ENCODE data around the gene SRC. TPM values are rescaled to one million over a fixed set of nuclear protein-coding genes. Genes with fewer than 3 reads are reported as not detected.

SRC gene
- total and polyA plus RNA-seq, 2 of the 8 experiments (the other 6 are each of a cell fraction or from before 2014, with no cell fraction given): 27.6 to 28.8 TPM

DNA sequence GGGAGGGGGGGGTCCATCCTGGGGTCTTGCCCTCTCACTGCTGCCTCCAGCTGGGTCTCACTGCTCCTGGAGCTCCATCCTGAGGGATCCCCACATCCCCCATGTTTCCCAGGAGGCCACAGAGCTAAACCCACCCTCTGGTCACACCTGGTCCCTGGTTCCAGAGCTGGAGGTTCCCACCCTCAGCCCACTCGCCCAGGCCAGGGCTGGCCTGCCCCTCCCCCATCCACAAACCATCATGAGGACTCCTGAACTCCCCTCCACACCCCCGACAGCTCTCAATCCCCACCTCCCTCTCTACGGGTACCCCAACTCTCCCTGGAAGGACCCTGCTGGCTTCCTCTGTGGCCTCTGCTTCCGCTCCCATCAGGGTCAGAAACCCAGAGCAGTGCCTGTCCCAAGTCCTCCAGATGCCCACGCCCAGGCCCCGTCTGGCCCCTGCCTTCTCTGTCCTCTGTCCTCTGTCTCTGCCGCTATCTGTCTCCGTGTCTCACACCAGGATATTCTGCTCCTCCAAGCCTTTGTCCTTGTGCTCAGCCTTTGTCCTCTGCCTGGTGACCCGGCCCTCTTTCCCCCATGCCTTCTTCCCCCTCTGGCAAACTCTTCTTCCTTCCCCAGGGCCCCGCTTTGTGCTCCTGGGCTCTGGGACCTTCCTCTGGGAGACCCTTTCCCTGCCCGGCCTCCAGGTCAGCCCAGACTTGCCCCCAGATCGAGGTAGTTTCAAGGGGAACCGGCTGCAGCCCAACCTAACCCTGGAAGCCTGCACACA lies 74.0 kb downstream of the SRC start (continued):
- TF ChIP-seq E2F6 (IDR thresholded peaks at IDR 0.05): no peak
- no peak for TF ChIP-seq SRF (IDR thresholded peaks at IDR 0.05; ENCODE audit: low read depth, low read length)
- TF ChIP-seq SAP30 (IDR thresholded peaks at IDR 0.05; ENCODE audit: insufficient read depth, insufficient replicate concordance, low read length): no peak
- no peak for TF ChIP-seq CTBP2 (IDR thresholded peaks at IDR 0.05; ENCODE audit: borderline replicate concordance, insufficient read depth, insufficient read length, low read length)
- TF ChIP-seq KDM5A (IDR thresholded peaks at IDR 0.05; ENCODE audit: low read length): no peak
- TF ChIP-seq CBX8 (IDR thresholded peaks at IDR 0.05; ENCODE audit: borderline replicate concordance, low read depth, low read length): no peak
- TF ChIP-seq EZH2 (IDR thresholded peaks at IDR 0.05; ENCODE audit: low read depth, low read length, severe bottlenecking): no peak
- no peak for TF ChIP-seq SP4 (IDR thresholded peaks at IDR 0.05; ENCODE audit: low read length)
- no peak for TF ChIP-seq CHD2 (IDR thresholded peaks at IDR 0.05; ENCODE audit: low read length)

Data from H1 (cell line).